Superior temporal gyrus (tissue), 1 donor: ENCODE results near the gene PILRB.
"Not testable (repeated sequence)": the region's sequence is repeated elsewhere in the genome, so short reads cannot be mapped to it uniquely, and the experiment has no call there.

Experiments
- DNase-seq: peaks from one replicate; pipeline ENCODE4 v3.0.0-alpha.2; 2016; ENCODE audit errors: extremely low spot score

PILRB gene

DNA sequence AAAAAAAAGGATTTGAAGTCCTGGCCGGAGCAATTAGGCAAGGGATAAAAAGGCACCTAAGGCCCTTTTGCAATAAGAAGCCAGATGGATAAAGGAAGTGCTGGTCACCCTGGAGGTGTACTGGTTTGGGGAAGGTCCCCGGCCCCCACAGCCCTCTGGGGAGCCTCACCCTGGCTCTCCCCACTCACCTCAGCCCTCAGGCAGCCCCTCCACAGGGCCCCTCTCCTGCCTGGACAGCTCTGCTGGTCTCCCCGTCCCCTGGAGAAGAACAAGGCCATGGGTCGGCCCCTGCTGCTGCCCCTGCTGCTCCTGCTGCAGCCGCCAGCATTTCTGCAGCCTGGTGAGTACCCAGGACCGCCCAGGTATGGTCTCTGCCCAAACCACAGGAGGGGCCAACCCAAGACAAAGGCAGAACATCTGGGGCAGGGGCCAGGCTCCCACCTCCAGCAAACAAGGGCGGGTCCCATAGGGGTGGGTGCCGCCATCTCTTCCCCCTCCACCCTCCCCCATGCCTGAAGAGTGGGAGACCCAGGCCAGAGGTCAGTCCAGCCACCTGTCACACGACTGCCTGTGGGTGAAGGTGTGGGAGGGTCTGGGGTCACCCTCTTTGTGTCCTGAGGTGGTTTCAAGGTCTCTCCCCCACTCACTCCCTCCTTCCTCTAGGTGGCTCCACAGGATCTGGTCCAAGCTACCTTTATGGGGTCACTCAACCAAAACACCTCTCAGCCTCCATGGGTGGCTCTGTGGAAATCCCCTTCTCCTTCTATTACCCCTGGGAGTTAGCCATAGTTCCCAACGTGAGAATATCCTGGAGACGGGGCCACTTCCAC, at the start of gene PILRB:
PILRB (plus strand) TSS at position 91 of the 830 bp plus-strand sequence; CDS start at position 277, 186 bp downstream.
- DNase-seq, result no peak

DNA sequence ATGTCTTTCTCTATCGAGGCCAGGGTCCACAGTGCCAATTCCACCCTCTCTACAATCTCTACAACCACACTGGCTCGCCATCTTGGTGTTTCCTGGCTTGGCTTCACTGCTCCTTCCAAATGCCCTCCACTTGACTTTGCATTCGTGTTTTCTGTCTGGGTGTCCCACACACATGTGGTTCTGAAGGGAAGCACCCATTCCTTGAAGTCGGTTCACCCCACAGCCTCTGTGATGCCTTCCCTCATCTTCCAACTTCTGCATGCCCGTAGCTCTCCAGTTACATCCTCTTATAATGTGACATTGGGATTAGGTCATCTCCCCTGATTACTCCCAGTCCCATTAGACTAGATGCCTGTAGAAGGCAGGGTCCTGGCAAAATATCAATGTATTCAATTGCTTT, 39.6 kb upstream of the PILRB start:
- not testable (repeated sequence) for DNase-seq

- not testable (repeated sequence) for DNase-seq
These were observed 36.3 kb upstream of the PILRB start for GRCh38 chr7:100321648-100322047.

GRCh38 chr7:100324194-100324593, 33.7 kb upstream of the PILRB start:
- DNase-seq, result not testable (repeated sequence)

DNA sequence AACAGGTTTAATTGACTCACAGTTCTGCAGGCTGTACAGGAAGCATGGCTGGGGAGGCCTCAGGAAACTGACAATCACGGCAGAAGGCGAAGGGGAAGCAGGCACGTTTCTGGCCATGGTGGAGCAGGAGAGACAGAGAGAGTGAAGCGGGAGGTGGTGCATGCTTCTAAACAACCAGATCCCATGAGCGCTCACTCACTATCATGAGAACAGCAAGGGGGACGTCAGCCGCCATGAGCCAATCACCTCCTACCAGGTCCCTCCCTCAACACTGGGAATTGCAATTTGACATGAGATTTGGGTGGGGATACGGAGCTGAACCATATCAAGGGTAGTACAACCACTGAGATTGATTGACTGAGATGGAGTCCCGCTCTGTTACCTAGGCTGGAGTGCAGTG, 32.2 kb upstream of the PILRB start:
- DNase-seq, result not testable (repeated sequence)

- not testable (repeated sequence) for DNase-seq
These were observed 31.0 kb upstream of the PILRB start for GRCh38 chr7:100326914-100327313.

DNA sequence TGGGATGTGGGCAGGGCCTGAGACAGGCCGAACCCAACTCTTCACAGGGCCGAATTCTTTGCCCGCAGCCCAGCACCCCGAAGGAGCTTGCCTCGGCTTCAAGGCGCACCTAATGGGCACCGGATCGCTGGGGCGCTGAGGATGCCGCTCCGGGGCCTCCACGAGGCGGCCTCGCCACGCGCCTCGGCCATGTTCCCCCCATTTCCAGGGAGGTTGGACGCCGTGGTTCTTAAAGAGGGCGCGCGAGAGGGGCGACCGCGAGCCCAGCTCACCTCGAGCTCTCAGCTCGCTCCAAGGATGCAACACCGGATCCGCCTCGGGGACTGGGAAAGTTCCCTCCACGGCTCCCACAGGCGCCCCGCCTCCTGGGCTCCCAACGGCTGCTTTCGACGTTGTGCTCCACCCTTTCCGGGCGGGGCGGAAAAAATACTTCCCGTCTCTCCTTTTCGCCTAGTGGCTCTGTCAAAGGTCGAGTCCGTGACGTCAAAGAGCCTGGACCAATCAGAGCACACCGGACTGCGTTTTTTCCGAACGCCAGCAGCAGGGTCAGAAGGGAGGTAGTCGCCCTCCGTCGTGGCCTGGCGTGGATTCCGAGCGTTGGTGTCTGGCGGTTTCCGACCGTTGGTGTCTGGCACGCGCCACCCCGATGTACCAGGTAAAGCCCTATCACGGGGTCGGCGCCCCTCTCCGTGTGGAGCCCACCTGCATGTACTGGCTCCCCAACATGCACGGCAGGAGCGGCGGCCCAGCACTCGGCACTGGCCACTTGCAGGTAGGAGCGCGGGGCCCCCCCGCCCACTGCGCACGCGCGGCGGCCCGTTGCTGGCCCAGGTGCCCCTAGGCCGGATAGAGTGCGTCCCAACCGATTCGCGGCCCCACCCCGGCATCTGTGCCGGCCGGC, 22.1 kb upstream of the PILRB start:
- DNase-seq, result peak; percentile 91

- not testable (repeated sequence) for DNase-seq
These were observed 19.7 kb upstream of the PILRB start for GRCh38 chr7:100338083-100338696.

GRCh38 chr7:100341286-100341685, 16.6 kb upstream of the PILRB start:
- not testable (repeated sequence) for DNase-seq

GRCh38 chr7:100342765-100343164, 15.2 kb upstream of the PILRB start:
- no peak for DNase-seq

DNA sequence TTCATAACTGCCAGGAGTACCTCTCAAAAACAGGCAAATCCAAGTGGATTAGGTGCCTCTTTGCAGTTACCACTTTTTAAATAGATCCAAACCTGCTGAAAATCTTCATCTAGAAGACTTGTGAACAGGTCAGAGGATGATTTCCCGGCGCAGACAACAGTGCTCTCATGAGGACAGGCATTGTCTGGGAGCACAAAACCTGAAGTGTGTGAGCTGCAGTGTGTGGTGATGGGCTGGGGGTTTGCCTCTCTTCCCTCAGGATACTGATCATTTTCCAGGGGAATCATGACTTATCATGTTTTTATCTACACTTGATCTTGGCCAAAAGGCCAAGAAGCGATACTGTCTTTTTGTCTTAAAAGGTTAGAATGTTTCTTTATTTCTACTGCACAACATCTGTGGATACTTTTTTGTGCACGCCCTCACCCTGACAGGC, 13.8 kb upstream of the PILRB start:
- DNase-seq, result not testable (repeated sequence)

DNA sequence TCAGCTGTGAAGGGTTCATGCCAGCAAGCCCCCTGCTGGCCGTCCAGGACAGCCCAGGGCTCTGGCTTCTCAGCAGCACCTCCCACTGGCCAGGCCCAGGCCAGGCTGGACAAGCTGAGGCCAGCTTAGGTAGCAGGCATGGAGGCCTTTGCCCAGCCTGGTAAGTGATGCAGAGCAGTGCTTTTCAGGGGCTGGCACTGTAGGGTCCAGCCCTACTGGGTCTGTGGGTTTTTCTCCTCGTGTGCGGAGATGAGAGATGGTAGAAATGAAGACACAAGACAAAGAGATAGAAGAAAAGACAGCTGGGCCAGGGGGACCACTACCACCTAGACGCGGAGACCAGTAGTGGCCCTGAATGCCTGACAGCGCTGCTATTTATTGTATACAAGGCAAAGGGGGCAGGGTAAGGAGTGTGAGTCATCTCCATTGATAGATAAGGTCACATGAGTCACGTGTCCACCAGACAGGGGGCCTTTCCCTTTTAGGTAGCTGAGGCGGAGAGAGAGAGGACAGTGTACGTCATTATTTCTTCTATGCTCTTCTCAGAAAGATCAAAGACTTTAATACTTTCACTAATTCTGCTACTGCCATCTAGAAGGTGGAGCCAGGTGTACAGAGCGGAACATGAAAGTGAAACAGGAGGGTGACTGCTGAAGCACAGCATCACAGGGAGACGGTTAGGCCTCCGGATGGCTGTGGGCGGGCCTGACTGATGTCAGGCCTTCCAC, 13.2 kb upstream of the PILRB start:
- DNase-seq, result not testable (repeated sequence)

DNA sequence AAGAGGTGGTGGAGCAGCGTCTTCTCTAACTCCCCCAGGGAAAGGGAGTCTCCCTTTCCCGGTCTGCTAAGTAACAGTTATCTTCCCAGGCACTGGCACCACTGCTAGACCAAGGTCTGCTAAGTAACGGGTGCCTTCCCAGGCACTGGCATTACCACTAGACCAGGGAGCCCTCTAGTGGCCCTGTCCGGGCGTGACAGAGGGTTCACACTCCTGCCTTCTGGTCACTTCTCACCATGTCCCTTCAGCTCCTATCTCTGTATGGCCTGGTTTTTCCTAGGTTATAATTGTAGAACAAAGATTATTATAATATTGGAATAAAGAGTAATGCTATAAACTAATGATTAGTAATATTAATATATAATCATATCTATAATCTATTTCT, 12.6 kb upstream of the PILRB start:
- peak; percentile 71 for DNase-seq

DNA sequence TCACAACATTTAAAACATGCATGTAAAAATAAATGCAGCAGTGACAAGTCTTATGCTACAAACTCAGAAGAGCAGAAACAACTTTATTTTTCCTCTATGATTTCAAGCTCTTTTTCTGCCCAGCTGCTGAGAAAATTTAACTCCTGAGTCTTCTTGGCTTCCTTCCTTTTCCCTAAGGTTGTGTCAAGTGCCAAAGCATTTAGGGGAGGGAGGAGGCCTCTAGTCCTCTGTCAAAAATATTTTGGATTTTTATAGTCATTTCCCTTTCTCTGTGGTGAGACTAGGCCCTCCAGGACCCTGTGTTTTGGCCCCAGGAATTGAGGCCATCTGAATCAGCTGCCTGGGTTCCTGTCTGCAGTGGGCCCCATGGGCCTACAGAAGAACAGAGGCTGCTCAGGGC, 11.0 kb upstream of the PILRB start:
- no peak for DNase-seq

DNA sequence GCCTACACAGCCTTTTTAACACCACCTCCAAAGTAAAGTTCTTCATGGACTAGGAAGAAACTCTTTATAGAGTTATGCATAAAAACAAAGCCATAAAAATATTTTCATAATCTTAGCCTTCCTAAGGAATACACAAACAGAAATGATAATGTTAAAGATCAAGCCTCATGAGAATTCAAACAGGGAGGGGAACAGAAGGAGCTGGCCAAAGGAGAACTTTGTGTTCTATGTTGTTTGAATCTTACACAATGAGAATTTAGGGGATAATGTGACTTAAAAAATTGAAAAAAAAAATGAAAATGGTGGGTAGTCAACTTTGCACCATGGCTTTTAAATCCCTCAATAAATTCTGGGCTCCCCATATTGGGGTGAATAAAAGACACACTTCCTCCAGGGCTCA, 9.1 kb upstream of the PILRB start:
- no peak for DNase-seq

DNA sequence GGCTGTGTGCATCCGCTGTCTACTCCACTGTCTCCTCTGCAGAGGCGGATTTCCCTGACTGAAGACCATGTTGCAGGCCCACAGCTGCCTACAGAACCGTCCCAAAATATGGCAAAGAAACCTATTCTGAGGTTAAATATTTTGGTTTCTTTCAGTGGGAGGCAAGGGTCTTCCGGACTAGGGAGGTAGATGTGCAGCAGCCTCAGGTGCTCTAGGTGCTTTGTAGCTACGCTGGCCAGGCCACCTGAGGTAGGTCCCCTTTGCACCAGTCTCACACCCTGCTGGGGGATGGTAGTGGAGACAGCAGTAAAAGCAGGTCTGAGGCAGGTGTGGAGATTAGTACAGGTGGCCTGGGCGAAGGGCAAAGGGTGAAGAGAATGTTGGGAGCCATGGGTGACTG, 8.2 kb upstream of the PILRB start:
- no peak for DNase-seq

DNA sequence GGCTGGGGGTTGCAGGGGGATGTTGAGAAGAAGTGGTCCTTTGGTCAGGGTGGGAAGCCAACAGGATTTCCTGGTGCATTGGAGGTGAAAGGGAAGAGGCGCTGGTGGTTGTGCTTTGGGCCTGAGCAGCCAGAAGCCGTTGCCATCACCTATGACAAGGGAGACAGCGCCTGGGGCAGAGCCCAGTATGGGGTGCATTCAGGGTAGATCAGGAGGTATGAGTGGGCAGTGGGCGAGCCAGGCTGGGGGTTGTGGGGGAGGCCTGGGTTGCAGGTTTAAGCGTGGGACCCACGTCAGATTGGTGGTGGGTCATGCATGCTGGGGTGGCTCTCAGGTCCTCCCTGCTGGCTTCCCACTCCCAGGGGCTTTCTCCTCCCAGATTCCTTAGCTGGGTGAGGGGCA, 6.3 kb upstream of the PILRB start:
- no peak for DNase-seq

- not testable (repeated sequence) for DNase-seq
These were observed 5.6 kb upstream of the PILRB start for GRCh38 chr7:100352230-100352781.

GRCh38 chr7:100352984-100353684, 4.8 kb upstream of the PILRB start:
- DNase-seq, result no peak

DNA sequence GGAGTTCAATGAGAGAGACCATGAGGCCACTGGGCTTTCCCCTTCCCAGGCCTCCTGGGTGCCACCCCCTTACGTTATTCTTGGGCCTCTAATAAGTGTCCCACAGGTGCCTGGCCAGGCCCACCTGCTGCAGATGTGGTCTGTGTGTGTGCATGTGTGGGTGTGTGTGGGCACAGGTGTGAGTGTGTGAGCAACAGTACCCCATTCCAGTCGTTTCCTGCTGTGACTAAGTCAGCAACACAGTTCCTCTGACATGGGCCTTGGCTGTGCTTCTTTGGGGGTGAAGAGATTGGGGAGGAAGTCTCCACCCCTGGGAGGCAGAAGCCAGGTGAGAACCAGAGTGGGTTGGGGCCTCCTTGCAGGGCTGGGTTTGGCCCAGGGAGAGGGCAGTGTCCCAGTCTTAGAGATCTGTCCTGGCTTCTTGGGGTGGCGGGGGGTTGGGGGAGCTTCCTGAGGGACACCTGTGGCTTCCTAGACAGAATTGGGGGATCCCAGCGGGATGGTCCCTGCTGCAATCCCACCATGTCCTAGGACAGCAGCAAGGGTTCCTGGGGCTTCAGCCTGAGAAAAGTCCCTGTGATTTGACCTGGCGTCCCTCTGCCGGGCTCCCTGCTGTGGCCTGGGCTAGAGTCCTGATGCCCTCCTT, 4.1 kb upstream of the PILRB start:
- no peak for DNase-seq
